GM21528 (cell line): Measurements from ENCODE around the gene ZNF597.

ENCODE experiments used
- ATAC-seq: cut with Tn5 transposase; IDR thresholded peaks from one replicate; pipeline ENCODE4 v1.9.1; 2021; ENCODE audit warnings: mild to moderate bottlenecking, moderate library complexity; ENCODE audit not compliant: unreplicated experiment, low FRiP score

The ZNF597 gene

GRCh38 chr16:3457434-3458252 is 14.3 kb upstream of the ZNF597 start:
- ATAC-seq: peak; percentile 79

GRCh38 chr16:3454631-3455147 is 11.4 kb upstream of the ZNF597 start:
- no peak for ATAC-seq

GRCh38 chr16:3454093-3454492 is 10.8 kb upstream of the ZNF597 start:
- ATAC-seq: no peak

GRCh38 chr16:3444032-3444388 is 706 bp upstream of the ZNF597 start:
- ATAC-seq: no peak

GRCh38 chr16:3439637-3440036 is 3.7 kb downstream of the ZNF597 start:
- ATAC-seq: no peak

DNA sequence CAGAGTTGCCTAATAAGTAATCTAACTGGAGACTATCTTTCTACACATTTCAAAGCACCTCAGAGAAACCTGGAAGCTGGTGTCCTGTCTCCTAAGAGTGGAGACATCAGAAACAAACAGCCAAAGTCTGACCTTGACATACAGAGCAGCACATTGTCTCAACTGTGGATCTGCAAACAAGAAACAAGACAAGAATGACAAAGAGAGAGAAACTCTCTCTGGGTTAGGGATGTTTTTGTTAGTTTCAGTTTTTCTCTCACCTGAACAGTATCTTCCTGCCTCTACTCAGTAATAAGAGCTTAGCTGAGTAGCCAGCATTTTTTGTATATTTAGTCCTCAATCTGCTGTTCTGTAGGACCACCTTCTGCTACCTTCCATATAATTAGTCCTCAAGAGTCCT is 8.9 kb downstream of the ZNF597 start:
- no peak for ATAC-seq

DNA sequence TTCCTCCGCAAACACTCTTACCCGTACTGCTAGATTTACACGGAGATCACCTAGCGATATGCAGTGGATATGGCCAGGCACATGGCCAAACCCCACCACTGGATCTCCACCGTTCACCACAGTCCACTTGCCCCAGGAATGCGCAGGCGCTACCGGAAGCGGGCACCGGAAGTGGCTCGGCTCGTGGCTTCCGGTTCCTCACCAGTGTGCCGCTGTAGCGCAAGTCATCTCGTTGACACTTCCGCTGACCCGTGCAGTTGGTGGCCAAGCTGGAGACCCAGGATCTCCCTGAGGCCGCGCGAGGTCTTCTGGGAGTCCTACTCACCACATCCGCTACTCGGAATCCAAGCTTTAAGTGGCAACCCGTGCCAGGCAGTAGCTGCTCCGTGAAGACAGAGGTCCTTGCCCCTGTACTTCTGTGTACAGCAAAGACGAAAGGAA is 11.5 kb downstream of the ZNF597 start:
- no peak for ATAC-seq

GRCh38 chr16:3413730-3414379 is 29.4 kb downstream of the ZNF597 start:
- no peak for ATAC-seq

DNA sequence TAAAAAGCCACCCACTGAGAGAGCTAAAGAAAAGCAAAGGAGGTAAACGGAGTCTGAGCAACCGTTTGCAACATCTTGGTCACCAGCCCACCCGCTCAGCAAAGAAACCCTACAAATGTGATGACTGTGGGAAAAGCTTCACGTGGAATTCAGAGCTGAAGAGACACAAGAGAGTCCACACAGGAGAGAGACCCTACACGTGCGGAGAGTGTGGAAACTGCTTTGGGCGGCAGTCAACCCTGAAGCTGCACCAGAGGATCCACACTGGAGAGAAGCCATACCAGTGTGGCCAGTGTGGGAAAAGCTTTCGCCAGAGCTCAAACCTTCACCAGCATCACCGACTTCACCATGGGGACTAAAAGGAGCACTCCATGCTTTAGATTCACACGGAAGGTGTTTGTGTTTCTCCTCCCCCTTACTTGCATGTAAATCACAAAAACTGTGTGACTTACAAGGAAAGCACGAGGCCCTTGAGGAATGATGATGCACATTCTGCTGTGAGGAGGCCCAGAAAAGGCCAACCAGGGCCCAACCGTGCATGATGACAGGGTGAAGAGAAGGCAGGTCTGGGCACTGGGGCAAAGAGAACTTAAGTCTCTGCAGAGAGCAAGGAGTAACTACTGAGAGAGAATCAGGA is 34.6 kb downstream of the ZNF597 start:
- ATAC-seq: no peak

DNA sequence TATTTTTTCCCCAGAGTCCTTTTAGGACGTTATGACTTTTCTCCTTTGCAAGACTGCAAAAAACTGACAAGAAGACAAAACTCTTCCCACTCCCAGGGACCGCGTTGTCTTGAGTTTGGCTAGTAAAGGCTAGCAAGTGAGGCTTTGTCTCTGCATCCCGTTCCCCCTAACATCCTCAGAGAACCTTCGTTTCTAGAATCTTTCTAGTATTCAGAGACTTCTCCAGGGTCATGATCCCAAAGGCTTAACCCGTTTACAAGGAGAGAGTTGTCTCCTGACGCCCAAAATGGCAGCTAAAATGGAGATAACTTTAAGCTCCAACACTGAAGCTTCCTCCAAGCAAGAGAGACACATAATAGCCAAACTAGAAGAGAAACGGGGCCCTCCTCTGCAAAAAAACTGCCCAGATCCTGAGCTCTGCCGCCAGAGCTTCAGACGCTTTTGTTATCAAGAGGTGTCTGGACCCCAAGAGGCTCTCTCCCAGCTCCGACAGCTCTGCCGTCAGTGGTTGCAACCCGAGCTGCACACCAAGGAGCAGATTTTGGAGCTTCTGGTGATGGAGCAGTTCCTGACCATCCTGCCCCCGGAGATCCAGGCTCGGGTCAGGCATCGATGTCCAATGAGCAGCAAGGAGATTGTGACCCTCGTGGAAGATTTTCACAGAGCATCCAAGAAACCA is 41.4 kb downstream of the ZNF597 start:
- ATAC-seq: no peak

GRCh38 chr16:3400779-3401688 is 42.3 kb downstream of the ZNF597 start, which contains the start of the genes ZNF174 and ZSCAN32:
TSS of gene ZNF174 (plus strand) at chr16:3401215. CDS start at chr16:3402005, 790 bp downstream.
TSS of gene ZSCAN32 (minus strand) at chr16:3401004. CDS start at chr16:3397557, 3,447 bp downstream.
- peak; percentile 96 for ATAC-seq

- peak; percentile 39 for ATAC-seq
These were observed 42.9 kb downstream of the ZNF597 start for GRCh38 chr16:3400446-3400778.

DNA sequence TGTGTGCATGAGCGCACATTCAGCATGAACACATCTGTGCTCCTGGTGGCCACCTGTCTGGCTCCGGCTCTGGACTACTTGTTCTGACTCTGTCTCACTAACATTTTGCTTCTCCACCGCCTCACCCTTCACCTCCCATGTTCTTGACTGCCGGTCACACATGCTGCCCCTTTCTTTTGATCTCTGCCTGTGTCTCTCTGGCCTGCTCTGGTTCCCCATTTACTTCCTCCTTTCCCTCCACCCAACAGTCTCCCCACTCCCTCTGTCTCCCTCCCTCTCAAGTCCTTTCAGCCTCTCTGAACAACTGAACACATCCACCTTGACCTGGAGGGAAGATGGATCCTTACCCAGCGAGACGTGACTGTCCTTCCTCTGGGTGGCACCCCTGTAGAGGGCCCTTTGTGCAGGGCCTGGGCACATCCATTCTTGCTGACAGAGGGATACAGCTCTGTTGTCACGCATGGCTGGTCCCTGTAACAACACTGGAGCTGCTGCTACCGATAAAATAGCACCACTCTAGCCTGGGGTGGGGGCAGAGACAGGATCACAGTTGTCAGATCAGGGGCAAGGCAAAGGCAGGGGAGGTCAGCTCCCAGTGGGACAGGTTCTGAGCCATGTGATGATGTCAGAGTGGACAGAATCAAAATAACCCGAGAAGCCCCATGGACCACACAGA is 53.5 kb downstream of the ZNF597 start:
- ATAC-seq: no peak

DNA sequence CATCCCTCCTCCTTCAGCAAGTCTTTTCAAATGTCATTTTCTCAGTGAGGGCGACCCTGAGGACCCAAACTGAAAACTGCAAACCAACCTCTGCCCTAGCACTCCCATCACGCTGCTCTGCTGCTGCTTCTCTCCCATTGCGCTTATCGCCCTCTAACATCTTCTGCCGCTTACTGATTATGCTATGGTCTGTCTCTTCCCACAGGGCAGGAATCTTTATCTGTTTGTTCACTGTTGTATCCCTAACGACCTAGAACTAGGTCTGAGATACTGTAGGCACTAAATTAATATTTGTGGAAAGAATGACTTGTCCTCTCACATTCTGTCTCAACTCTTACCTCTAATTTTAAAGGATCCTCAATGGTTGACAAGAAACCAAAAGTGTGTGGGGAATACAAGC is 55.0 kb downstream of the ZNF597 start:
- ATAC-seq: no peak

DNA sequence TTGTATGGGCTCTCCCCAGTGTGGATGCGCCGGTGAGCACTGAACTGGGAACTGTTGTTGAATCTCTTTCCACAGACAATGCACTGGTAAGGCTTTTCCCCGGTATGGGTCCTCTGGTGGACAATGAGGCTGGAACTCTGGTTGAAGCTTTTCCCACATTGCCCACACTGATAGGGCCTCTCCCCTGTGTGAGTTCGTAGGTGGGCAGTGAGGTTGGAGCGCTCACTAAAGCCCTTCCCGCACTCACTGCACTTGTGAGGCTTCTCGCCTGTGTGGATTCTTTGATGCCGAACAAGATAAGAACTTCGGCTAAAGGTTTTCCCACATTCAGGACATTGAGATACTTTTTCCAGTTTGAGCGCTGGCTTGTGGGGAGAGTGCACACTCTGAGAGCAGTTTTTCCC is 60.3 kb downstream of the ZNF597 start:
- ATAC-seq: no peak
